HepG2 (cell line): ENCODE results near the gene EIF1. TPM values are rescaled to one million over a fixed set of nuclear protein-coding genes. Genes with fewer than 3 reads are reported as not detected.

ENCODE experiments used
- ATF7-NPFF ChIP-seq: sonication (generic); formaldehyde crosslinking; IDR thresholded peaks from 2 replicates; pipeline ENCODE4 v1.8.1; 2023; ENCODE audit warnings: mild to moderate bottlenecking, low read depth, missing genetic modification reagents, moderate library complexity
- EP300 ChIP-seq, 3 experiments: sonication (generic) in 1 of 3; formaldehyde crosslinking in 1 of 3; IDR thresholded peaks; 2 replicates each; pipeline versions ENCODE4 v1.5.1 to v1.6.1; 2011 to 2020; ENCODE audit warnings: low read depth in 2 of 3, low read length in 2 of 3, borderline replicate concordance in 1 of 3, improper control_type of control experiment in 1 of 3, mild to moderate bottlenecking in 1 of 3, missing genetic modification reagents in 1 of 3, moderate library complexity in 1 of 3
- FOXA3 ChIP-seq: IDR thresholded peaks from 2 replicates; pipeline ENCODE4 v1.6.1; 2016; ENCODE audit warnings: missing genetic modification reagents, missing compliant biosample characterization
- FOXK1 ChIP-seq: sonication (generic); formaldehyde crosslinking; IDR thresholded peaks from 2 replicates; pipeline ENCODE4 v1.4.0; 2020; ENCODE audit warnings: low read depth, missing genetic modification reagents, borderline replicate concordance
- HMG20B ChIP-seq: conservative IDR thresholded peaks from 2 replicates; pipeline ENCODE4 v1.6.1; 2016; ENCODE audit warnings: missing genetic modification reagents, missing compliant biosample characterization
- HNRNPK ChIP-seq: fragments of 200-400 bp; formaldehyde crosslinking; IDR thresholded peaks from 2 replicates; pipeline ENCODE4 v1.6.1; 2018; ENCODE audit warnings: low read length, low read depth, moderate library complexity, mild to moderate bottlenecking; ENCODE audit not compliant: poor library complexity, severe bottlenecking
- HOXA7 ChIP-seq: sonication (generic); formaldehyde crosslinking; IDR thresholded peaks from 2 replicates; pipeline ENCODE4 v1.8.1; 2022; ENCODE audit warnings: mild to moderate bottlenecking, missing genetic modification reagents, moderate library complexity
- MBNL3 ChIP-seq: fragments of 250-450 bp; sonication (Bioruptor Pico); conservative IDR thresholded peaks from 2 replicates; pipeline ENCODE4 v1.8.0; 2022; ENCODE audit warnings: mild to moderate bottlenecking, inconsistent platforms
- MED1 ChIP-seq: sonication (generic); formaldehyde crosslinking; IDR thresholded peaks from 2 replicates; pipeline ENCODE4 v1.4.0; 2020; ENCODE audit warnings: missing genetic modification reagents
- NR2F6 ChIP-seq, 2 experiments: IDR thresholded peaks; 2 replicates each; pipeline ENCODE4 v1.6.1; 2016; ENCODE audit warnings: antibody characterized with exemption in 1 of 2, mild to moderate bottlenecking in 1 of 2
- SALL2 ChIP-seq: sonication (generic); formaldehyde crosslinking; IDR thresholded peaks from 2 replicates; pipeline ENCODE4 v1.8.1; 2023; ENCODE audit warnings: mild to moderate bottlenecking, missing genetic modification reagents, inconsistent platforms
- SOX5 ChIP-seq: IDR thresholded peaks from 2 replicates; pipeline ENCODE4 v1.6.1; 2016; ENCODE audit warnings: borderline replicate concordance
- ZNF12 ChIP-seq: sonication (generic); formaldehyde crosslinking; IDR thresholded peaks from 2 replicates; pipeline ENCODE4 v1.5.0; 2020; ENCODE audit warnings: missing genetic modification reagents
- ZNF451 ChIP-seq: sonication (generic); formaldehyde crosslinking; IDR thresholded peaks from 2 replicates; pipeline ENCODE4 v1.5.0; 2020; ENCODE audit warnings: mild to moderate bottlenecking, missing genetic modification reagents
- ZNF543 ChIP-seq: sonication (generic); formaldehyde crosslinking; IDR thresholded peaks from 2 replicates; pipeline ENCODE4 v1.4.0; 2020; ENCODE audit warnings: mild to moderate bottlenecking, missing genetic modification reagents
- polyA plus RNA-seq, 8 experiments: library from polyadenylated mRNA; depleted of rRNA in 3 of 8; stranded (reverse) in 7 of 8; unstranded in 1 of 8; fragments of >200 nt; fragmentation: Illumina TruSeq in 4 of 8; extraction: Trizol in 4 of 8; gene quantifications; 2 replicates each; pipeline versions ENCODE4 v1.2.1 to v1.2.3, GENCODE V29; 2011 to 2016; ENCODE audit warnings: low read depth in 4 of 8, missing spikeins in 1 of 8, mixed read lengths in 1 of 8; ENCODE audit not compliant: insufficient read depth in 1 of 8
- total RNA-seq, 5 experiments: library from RNA; depleted of rRNA; stranded (reverse); fragments of >200 nt; fragmentation: Illumina TruSeq; extraction: Trizol; gene quantifications; 2 replicates each; pipeline ENCODE4 v1.2.3, GENCODE V29; 2016; ENCODE audit warnings: low read depth in 1 of 5
- TF ChIP-seq, protein P1 (sequence below): sonication (generic); formaldehyde crosslinking; conservative IDR thresholded peaks from 2 replicates; pipeline ENCODE4 v1.4.0; 2020; ENCODE audit warnings: mild to moderate bottlenecking, missing genetic modification reagents, moderate library complexity
- TF ChIP-seq, protein P2 (sequence below): sonication (generic); formaldehyde crosslinking; IDR thresholded peaks from 2 replicates; pipeline ENCODE4 v1.4.0; 2020; ENCODE audit warnings: missing genetic modification reagents
- TF ChIP-seq, protein P3 (sequence below): sonication (generic); formaldehyde crosslinking; IDR thresholded peaks from 2 replicates; pipeline ENCODE4 v1.8.0; 2022; ENCODE audit warnings: missing genetic modification reagents, low read depth, mild to moderate bottlenecking, borderline replicate concordance
- TF ChIP-seq, protein P4 (sequence below): IDR thresholded peaks from 2 replicates; pipeline ENCODE4 v1.6.1; 2016; ENCODE audit warnings: mild to moderate bottlenecking
- TF ChIP-seq, protein P5 (sequence below): sonication (generic); formaldehyde crosslinking; IDR thresholded peaks from 2 replicates; pipeline ENCODE4 v1.5.0; 2020; ENCODE audit warnings: missing genetic modification reagents

Gene EIF1
- total and polyA plus RNA-seq, 2 of the 13 experiments (the other 11 are each of a cell fraction or from before 2014, with no cell fraction given): 147 to 517 TPM

DNA sequence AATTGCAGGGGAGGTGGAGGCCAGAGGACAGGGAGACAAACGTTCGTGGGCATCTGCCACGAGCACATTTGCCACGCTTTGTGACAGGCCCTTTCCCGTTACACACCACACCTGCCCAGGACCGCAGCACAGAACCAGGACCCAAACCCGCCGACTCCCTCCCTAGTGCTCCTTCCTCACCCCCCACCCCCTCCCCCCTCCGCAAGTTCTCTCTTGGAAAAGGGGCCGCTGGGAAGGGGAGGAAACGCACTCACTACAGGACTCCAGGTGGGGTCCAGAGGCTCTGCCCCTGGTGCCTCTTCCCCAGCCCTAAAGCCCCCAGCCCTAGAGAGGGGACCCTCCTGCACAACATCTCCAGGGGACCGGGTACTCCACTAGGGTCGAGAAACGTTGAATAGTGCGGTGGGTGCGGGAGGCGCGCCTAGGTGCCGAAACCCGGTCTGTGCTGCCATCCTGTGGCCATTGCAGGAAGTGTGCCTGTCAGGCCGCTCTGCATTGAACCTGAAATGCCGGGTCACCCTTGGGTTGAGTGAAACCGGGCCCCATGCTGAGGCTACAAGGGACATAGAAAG is 21.9 kb upstream of the EIF1 start (continued):
- TF ChIP-seq, protein P1, sequence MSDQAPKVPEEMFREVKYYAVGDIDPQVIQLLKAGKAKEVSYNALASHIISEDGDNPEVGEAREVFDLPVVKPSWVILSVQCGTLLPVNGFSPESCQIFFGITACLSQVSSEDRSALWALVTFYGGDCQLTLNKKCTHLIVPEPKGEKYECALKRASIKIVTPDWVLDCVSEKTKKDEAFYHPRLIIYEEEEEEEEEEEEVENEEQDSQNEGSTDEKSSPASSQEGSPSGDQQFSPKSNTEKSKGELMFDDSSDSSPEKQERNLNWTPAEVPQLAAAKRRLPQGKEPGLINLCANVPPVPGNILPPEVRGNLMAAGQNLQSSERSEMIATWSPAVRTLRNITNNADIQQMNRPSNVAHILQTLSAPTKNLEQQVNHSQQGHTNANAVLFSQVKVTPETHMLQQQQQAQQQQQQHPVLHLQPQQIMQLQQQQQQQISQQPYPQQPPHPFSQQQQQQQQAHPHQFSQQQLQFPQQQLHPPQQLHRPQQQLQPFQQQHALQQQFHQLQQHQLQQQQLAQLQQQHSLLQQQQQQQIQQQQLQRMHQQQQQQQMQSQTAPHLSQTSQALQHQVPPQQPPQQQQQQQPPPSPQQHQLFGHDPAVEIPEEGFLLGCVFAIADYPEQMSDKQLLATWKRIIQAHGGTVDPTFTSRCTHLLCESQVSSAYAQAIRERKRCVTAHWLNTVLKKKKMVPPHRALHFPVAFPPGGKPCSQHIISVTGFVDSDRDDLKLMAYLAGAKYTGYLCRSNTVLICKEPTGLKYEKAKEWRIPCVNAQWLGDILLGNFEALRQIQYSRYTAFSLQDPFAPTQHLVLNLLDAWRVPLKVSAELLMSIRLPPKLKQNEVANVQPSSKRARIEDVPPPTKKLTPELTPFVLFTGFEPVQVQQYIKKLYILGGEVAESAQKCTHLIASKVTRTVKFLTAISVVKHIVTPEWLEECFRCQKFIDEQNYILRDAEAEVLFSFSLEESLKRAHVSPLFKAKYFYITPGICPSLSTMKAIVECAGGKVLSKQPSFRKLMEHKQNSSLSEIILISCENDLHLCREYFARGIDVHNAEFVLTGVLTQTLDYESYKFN (CRISPR knock-in tag): no peak; the same call in 1 of the 2 replicates
- TF ChIP-seq HOXA7 (no peak), FOXA3 (CRISPR knock-in tag) (peak; percentile 48), FOXK1 (peak; percentile 49; the same call in 1 of the 2 replicates), SALL2 (no peak; the same call in 1 of the 2 replicates), ZNF451 (CRISPR knock-in tag) (0 out of 2 replicates have a peak, but pooled peaks have one; percentile 20), MBNL3 (CRISPR knock-in tag) (no peak), HNRNPK (no peak), EP300 (IDR thresholded peaks at IDR 0.05; ENCODE audit: low read depth in 2 of 2, low read length in 2 of 2) (no peak), EP300 (CRISPR knock-in tag; IDR thresholded peaks at IDR 0.05; ENCODE audit: borderline replicate concordance) (no peak), HMG20B (no peak), SOX5 (CRISPR knock-in tag) (0 out of 2 replicates have a peak, but pooled peaks have one; percentile 31), MED1 (peak; percentile 55; the same call in 1 of the 2 replicates), ZNF543 (CRISPR knock-in tag) (no peak; the same call in 1 of the 2 replicates), ATF7-NPFF (no peak), ZNF12 (CRISPR knock-in tag) (0 out of 2 replicates have a peak, but pooled peaks have one; percentile 49), NR2F6 (IDR thresholded peaks at IDR 0.05) (no peak), NR2F6 (CRISPR knock-in tag; IDR thresholded peaks at IDR 0.05) (peak; percentile 59; the same call in 1 of the 2 replicates)
- TF ChIP-seq, protein P2, sequence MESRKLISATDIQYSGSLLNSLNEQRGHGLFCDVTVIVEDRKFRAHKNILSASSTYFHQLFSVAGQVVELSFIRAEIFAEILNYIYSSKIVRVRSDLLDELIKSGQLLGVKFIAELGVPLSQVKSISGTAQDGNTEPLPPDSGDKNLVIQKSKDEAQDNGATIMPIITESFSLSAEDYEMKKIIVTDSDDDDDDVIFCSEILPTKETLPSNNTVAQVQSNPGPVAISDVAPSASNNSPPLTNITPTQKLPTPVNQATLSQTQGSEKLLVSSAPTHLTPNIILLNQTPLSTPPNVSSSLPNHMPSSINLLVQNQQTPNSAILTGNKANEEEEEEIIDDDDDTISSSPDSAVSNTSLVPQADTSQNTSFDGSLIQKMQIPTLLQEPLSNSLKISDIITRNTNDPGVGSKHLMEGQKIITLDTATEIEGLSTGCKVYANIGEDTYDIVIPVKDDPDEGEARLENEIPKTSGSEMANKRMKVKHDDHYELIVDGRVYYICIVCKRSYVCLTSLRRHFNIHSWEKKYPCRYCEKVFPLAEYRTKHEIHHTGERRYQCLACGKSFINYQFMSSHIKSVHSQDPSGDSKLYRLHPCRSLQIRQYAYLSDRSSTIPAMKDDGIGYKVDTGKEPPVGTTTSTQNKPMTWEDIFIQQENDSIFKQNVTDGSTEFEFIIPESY (CRISPR knock-in tag): no peak
- TF ChIP-seq, protein P3, sequence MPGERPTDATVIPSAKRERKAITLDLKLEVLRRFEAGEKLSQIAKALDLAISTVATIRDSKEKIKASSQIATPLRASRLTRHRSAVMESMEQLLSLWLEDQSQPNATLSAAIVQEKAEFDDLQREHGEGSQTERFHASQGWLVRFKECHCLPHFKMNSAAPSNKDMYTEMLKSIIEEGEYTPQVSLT (CRISPR knock-in tag): no peak
- TF ChIP-seq, protein P4, sequence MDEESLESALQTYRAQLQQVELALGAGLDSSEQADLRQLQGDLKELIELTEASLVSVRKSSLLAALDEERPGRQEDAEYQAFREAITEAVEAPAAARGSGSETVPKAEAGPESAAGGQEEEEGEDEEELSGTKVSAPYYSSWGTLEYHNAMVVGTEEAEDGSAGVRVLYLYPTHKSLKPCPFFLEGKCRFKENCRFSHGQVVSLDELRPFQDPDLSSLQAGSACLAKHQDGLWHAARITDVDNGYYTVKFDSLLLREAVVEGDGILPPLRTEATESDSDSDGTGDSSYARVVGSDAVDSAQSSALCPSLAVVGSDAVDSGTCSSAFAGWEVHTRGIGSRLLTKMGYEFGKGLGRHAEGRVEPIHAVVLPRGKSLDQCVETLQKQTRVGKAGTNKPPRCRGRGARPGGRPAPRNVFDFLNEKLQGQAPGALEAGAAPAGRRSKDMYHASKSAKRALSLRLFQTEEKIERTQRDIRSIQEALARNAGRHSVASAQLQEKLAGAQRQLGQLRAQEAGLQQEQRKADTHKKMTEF (CRISPR knock-in tag): peak; percentile 53; the same call in 1 of the 2 replicates
- TF ChIP-seq, protein P5, sequence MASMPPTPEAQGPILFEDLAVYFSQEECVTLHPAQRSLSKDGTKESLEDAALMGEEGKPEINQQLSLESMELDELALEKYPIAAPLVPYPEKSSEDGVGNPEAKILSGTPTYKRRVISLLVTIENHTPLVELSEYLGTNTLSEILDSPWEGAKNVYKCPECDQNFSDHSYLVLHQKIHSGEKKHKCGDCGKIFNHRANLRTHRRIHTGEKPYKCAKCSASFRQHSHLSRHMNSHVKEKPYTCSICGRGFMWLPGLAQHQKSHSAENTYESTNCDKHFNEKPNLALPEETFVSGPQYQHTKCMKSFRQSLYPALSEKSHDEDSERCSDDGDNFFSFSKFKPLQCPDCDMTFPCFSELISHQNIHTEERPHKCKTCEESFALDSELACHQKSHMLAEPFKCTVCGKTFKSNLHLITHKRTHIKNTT (CRISPR knock-in tag): no peak
